Mesendoderm (in vitro differentiated cells): ENCODE results near the gene CYFIP1.

Experiments
- DNase-seq: peaks from one replicate; pipeline ENCODE4 v3.0.0; 2013
- H2AK5ac ChIP-seq: 2 replicates; pipeline ENCODE4 v1.6.1; 2013; ENCODE audit warnings: low read length, inconsistent platforms
- H2BK120ac ChIP-seq: 2 replicates; pipeline ENCODE4 v1.6.1; 2013; ENCODE audit warnings: low read depth, mild to moderate bottlenecking, low read length, moderate library complexity, mixed read lengths
- H2BK15ac ChIP-seq: replicated peaks from 2 replicates; pipeline ENCODE4 v1.6.1; 2013; ENCODE audit warnings: low read depth, mild to moderate bottlenecking, moderate library complexity
- H2BK5ac ChIP-seq: 2 replicates; pipeline ENCODE4 v1.6.1; 2013; ENCODE audit warnings: low read length, inconsistent platforms
- H3K18ac ChIP-seq: 2 replicates; pipeline ENCODE4 v1.6.1; 2013; ENCODE audit warnings: mild to moderate bottlenecking, low read length, mixed read lengths
- H3K23ac ChIP-seq: one replicate; pipeline ENCODE4 v1.6.1; 2013; ENCODE audit warnings: low read length
- H3K27ac ChIP-seq: 2 replicates; pipeline ENCODE4 v1.5.1; 2013; ENCODE audit warnings: low read depth, mild to moderate bottlenecking, inconsistent platforms, low read length, moderate library complexity
- H3K27me3 ChIP-seq: 2 replicates; pipeline ENCODE4 v1.6.1; 2013; ENCODE audit warnings: low read length, control low read depth, mild to moderate bottlenecking, inconsistent platforms; ENCODE audit not compliant: insufficient read depth, poor library complexity
- H3K36me3 ChIP-seq: 2 replicates; pipeline ENCODE4 v1.6.1; 2013; ENCODE audit warnings: low read length, inconsistent platforms; ENCODE audit not compliant: control insufficient read depth, insufficient read depth
- H3K4ac ChIP-seq: one replicate; pipeline ENCODE4 v1.6.1; 2013; ENCODE audit warnings: low read depth, mild to moderate bottlenecking, low read length, moderate library complexity
- H3K4me1 ChIP-seq: 2 replicates; pipeline ENCODE4 v1.6.1; 2013; ENCODE audit warnings: low read depth, low read length, inconsistent platforms; ENCODE audit not compliant: control insufficient read depth
- H3K4me2 ChIP-seq: 2 replicates; pipeline ENCODE4 v1.6.1; 2013; ENCODE audit warnings: low read length
- H3K4me3 ChIP-seq: 2 replicates; pipeline ENCODE4 v1.5.1; 2013; ENCODE audit warnings: mild to moderate bottlenecking, low read length
- H3K56ac ChIP-seq: one replicate; pipeline ENCODE4 v1.6.1; 2013; ENCODE audit warnings: low read length
- H3K79me1 ChIP-seq: 2 replicates; pipeline ENCODE4 v1.6.1; 2013; ENCODE audit warnings: low read length, inconsistent platforms
- H3K79me2 ChIP-seq: 2 replicates; pipeline ENCODE4 v1.6.1; 2013; ENCODE audit warnings: mild to moderate bottlenecking, low read length; ENCODE audit not compliant: control insufficient read depth, insufficient read depth
- H3K9ac ChIP-seq: 2 replicates; pipeline ENCODE4 v1.6.1; 2013; ENCODE audit warnings: low read length, inconsistent platforms
- H4K5ac ChIP-seq: one replicate; pipeline ENCODE4 v1.6.1; 2013; ENCODE audit warnings: low read length
- H4K8ac ChIP-seq: one replicate; pipeline ENCODE4 v1.6.1; 2013; ENCODE audit warnings: low read depth, mild to moderate bottlenecking, control low read depth, low read length, moderate library complexity
- WGBS: extraction: QIAGEN DNeasy Blood & Tissue Kit; methylation state at CpG from one replicate; pipeline ENCODE4 v1.1.7; 2013; ENCODE audit warnings: low lambda C conversion rate, missing lambda C conversion rate; ENCODE audit not compliant: insufficient coverage; ENCODE audit errors: extremely low coverage; 5-methylcytosine and 5-hydroxymethylcytosine counted together

CYFIP1 gene

DNA sequence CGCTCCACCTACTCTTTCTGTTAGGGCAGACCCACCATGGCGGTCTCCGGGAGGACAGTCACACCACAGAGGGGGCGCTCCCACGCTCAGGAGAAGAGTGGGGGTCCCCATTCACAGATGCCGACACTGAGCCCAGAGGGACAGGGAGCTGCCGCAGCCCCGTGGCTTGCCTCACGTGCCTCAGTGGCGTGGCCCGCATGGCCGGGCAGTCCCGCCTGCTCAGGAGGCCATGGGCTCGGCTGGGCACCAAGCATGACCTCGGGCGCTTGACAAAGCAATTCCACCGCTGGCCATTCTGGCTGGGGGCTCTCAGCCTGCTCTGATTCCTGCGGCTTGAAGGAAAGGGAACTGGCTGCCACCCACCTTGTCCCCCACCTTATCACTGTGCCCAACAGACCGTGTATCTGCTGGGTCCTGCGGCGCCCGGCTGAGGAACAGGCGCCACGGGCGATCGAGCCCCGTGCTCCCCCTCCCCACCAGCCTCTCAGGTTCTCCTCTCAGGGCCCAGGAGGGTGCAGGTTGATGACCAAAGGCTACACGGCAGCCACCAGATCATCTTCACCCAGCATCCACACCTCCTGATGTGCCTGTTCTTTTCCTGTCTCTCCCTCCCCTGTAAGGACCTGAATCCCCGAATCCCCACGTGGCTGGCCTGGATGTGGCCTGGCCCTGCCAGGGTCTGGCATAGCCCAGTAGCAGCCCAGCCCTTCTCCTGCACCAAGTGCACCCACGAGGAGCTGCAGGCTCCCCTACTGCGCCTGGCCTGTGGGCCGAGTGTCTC lies 20.7 kb downstream of the CYFIP1 start:
- no peak overlapping the region for H3K27ac ChIP-seq
- no peaks in the 10 kb centered on the region for H3K36me3 ChIP-seq
- H3K4ac ChIP-seq, result no peak overlapping the region
- H3K4me1 ChIP-seq, result no peaks in the 10 kb centered on the region
- no peak overlapping the region for H3K9ac ChIP-seq
- no peak overlapping the region for H2BK120ac ChIP-seq
- H3K4me2 ChIP-seq, result no peak overlapping the region
- no peak overlapping the region for H3K56ac ChIP-seq
- no peaks in the 10 kb centered on the region for H3K27me3 ChIP-seq
- H2BK15ac ChIP-seq, result no peak overlapping the region
- no peak overlapping the region for H2AK5ac ChIP-seq
- DNase-seq, result no peak
- no peak overlapping the region for H3K23ac ChIP-seq
- no CpG with 5 or more reads among the region's 33 CpGs for WGBS
- H3K79me2 ChIP-seq, result peaks cover 31% of the 10 kb centered on the region
- no peak overlapping the region for H4K8ac ChIP-seq
- H3K79me1 ChIP-seq, result peaks cover 26% of the 10 kb centered on the region
- no peak overlapping the region for H3K4me3 ChIP-seq
- no peak overlapping the region for H4K5ac ChIP-seq
- no peak overlapping the region for H2BK5ac ChIP-seq
- no peak overlapping the region for H3K18ac ChIP-seq

DNA sequence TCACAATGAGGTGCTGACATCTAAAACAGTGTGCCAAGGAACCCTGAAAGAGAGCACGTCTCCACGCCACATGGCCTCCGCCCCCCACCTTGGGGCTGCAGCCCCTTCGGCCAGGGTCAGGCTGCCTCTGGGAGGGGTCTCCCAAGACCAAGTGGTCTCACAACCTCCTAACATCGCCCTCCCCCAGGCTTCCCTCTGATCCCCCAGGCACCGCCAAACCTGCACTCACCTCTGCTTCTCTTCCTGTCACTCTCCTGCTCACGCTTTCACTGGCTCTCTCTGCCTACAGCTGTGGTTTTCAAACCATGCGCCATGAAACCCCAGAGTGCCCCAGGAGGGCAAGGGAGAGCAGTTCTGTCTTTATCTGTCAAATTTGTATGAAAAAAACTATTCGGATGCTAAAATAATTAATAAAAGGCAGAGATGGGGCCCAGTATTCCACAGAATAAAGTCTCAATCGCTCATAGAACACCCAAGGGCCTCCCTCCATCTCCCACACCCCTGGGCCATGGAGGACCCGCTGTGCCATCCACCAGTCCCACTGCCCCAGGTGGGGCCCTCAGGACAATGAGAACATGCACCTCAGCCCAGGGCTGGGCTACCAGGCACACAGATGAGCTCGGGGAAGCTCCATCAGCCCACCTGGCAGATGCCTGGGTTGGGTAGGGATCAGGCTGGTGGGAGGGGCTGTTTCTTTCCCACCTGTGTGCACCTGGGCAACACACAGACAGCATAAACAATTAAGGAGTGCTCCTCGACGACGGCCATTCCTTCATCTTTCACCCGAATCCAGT lies 21.5 kb downstream of the CYFIP1 start:
- no peak overlapping the region for H3K4me3 ChIP-seq
- H3K18ac ChIP-seq, result no peak overlapping the region
- H4K8ac ChIP-seq, result no peak overlapping the region
- no peak overlapping the region for H2BK5ac ChIP-seq
- no peaks in the 10 kb centered on the region for H3K36me3 ChIP-seq
- H3K4ac ChIP-seq, result no peak overlapping the region
- no peak overlapping the region for H2BK120ac ChIP-seq
- no peak overlapping the region for H3K56ac ChIP-seq
- no CpG with 5 or more reads among the region's 16 CpGs for WGBS
- no peaks in the 10 kb centered on the region for H3K4me1 ChIP-seq
- no peaks in the 10 kb centered on the region for H3K27me3 ChIP-seq
- H3K27ac ChIP-seq, result no peak overlapping the region
- H3K79me2 ChIP-seq, result peaks cover 28% of the 10 kb centered on the region
- DNase-seq, result no peak
- no peak overlapping the region for H3K4me2 ChIP-seq
- no peak overlapping the region for H3K9ac ChIP-seq
- H3K23ac ChIP-seq, result no peak overlapping the region
- H2BK15ac ChIP-seq, result no peak overlapping the region
- no peak overlapping the region for H4K5ac ChIP-seq
- H3K79me1 ChIP-seq, result peaks cover 23% of the 10 kb centered on the region
- H2AK5ac ChIP-seq, result no peak overlapping the region

DNA sequence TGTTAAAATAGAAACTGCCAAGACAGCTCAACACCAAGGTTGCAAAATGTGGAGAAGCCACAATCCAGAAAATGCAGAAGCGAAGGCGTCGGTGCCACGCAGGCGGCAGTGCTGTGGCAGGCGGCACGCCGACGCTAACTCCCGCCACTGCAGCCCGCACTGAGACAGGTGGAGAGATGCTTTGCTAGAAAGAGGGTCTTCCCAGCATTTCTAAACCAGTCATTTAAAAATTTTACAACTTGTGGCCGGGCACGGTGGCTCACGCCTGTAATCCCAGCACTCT lies 23.2 kb downstream of the CYFIP1 start:
- no peak overlapping the region for H3K4ac ChIP-seq
- peaks cover 27% of the 10 kb centered on the region for H3K79me2 ChIP-seq
- H2BK120ac ChIP-seq, result no peak overlapping the region
- no peak overlapping the region for H2BK5ac ChIP-seq
- H3K36me3 ChIP-seq, result no peaks in the 10 kb centered on the region
- no peak overlapping the region for H3K4me3 ChIP-seq
- H3K56ac ChIP-seq, result no peak overlapping the region
- no peak overlapping the region for H4K8ac ChIP-seq
- WGBS, result no CpG with 5 or more reads among the region's 14 CpGs
- no peak overlapping the region for H3K9ac ChIP-seq
- no peak overlapping the region for H3K18ac ChIP-seq
- peaks cover 1% of the 10 kb centered on the region for H3K4me1 ChIP-seq
- H3K23ac ChIP-seq, result no peak overlapping the region
- no peak overlapping the region for H4K5ac ChIP-seq
- no peak overlapping the region for H3K4me2 ChIP-seq
- H3K27ac ChIP-seq, result no peak overlapping the region
- no peak overlapping the region for H2BK15ac ChIP-seq
- no peaks in the 10 kb centered on the region for H3K27me3 ChIP-seq
- peaks cover 27% of the 10 kb centered on the region for H3K79me1 ChIP-seq
- H2AK5ac ChIP-seq, result no peak overlapping the region
- no peak for DNase-seq

DNA sequence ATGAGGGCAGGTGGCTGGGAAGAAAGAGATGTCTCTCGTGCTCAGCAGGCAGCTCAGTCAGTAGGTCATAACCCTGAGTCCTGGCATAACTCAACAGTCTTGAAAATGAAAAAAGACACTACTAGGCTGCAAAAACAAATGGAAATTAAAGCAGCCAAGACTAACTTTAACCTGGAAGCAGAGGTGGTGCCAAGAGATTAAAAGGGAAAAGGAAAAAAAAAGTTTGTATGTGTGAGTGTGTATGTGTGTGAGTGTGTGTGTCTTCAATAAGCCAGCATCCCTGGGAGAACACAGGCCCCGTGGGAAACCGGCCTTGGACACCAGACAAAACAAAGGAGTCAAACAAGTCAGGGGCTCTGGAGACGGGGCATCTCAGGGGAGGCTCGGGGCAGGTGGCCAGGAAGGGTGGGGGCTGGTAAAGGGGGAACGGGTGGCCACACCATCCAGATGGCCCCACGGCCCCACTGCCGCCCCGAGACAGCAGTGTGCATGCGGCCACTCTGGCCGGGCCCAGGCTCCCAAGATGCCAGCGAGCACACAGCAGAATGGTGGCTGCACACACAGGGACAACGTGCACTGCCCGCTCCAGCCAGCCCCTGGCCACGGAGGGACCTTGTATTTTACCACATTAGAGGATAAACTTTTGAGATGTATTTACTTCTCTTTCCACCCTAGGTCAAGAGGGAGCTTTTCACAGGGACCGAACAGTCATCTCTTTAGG lies 23.8 kb downstream of the CYFIP1 start:
- no peak overlapping the region for H3K9ac ChIP-seq
- WGBS, result no CpG with 5 or more reads among the region's 16 CpGs
- no peak overlapping the region for H4K5ac ChIP-seq
- no peak overlapping the region for H3K56ac ChIP-seq
- no peak for DNase-seq
- H4K8ac ChIP-seq, result no peak overlapping the region
- H3K4me2 ChIP-seq, result no peak overlapping the region
- peaks cover 31% of the 10 kb centered on the region for H3K79me2 ChIP-seq
- no peak overlapping the region for H2BK5ac ChIP-seq
- H3K4ac ChIP-seq, result no peak overlapping the region
- H3K79me1 ChIP-seq, result peaks cover 28% of the 10 kb centered on the region
- no peak overlapping the region for H3K18ac ChIP-seq
- H3K27ac ChIP-seq, result no peak overlapping the region
- H2AK5ac ChIP-seq, result no peak overlapping the region
- no peaks in the 10 kb centered on the region for H3K27me3 ChIP-seq
- no peak overlapping the region for H3K23ac ChIP-seq
- no peak overlapping the region for H3K4me3 ChIP-seq
- no peaks in the 10 kb centered on the region for H3K36me3 ChIP-seq
- no peak overlapping the region for H2BK120ac ChIP-seq
- H3K4me1 ChIP-seq, result peaks cover 1% of the 10 kb centered on the region
- no peak overlapping the region for H2BK15ac ChIP-seq

DNA sequence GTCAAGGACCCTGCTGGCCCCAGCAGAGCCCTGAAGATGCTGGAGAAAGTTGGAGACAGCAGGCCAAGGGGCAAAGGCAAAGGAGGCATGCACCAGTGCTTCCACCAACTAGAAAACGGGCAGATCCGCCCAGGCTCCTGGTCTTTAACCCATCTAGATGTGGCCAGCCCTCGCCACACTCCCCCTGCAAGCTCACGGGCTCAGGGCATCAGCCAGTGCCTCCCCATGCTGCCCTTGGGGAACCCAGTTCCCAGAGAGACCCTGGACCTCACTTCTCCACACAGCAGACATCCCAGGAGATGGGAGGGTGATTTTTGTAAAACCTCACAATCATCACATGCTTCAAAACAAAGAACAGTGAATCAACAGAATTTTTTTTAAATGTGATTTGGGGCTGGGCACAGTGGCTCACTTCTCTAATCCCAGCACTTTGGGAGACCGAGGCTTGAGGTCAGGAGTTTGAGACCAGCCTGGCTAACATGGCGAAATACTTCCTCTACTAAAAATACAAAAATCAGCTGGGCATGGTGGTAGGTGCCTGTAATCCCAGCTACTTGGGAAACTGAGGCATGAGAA lies 24.5 kb downstream of the CYFIP1 start:
- WGBS, result no CpG with 5 or more reads among the region's 6 CpGs
- Histone ChIP-seq H3K4me2 (no peak overlapping the region), H3K79me2 (peaks cover 34% of the 10 kb centered on the region), H3K9ac (no peak overlapping the region), H3K4me1 (peaks cover 1% of the 10 kb centered on the region), H3K4ac (no peak overlapping the region), H3K18ac (no peak overlapping the region), H3K36me3 (no peaks in the 10 kb centered on the region), H3K4me3 (no peak overlapping the region), H2BK5ac (no peak overlapping the region), H2BK15ac (no peak overlapping the region), H2BK120ac (no peak overlapping the region), H3K23ac (no peak overlapping the region), H3K27me3 (no peaks in the 10 kb centered on the region), H3K79me1 (peaks cover 32% of the 10 kb centered on the region), H2AK5ac (no peak overlapping the region), H4K5ac (no peak overlapping the region), H3K56ac (no peak overlapping the region), H4K8ac (no peak overlapping the region), H3K27ac (no peak overlapping the region)
- DNase-seq, result no peak
